Amniotic epithelial cell (primary cell): ENCODE measurements around the gene SCGB2A2.

Source experiments
- DNase-seq: peaks from one replicate; pipeline ENCODE4 v3.0.0-alpha.2; 2010; ENCODE audit warnings: low read depth

The SCGB2A2 gene

GRCh38 chr11:62306227-62306626 lies 36.3 kb downstream of the SCGB2A2 start:
- DNase-seq = no peak

GRCh38 chr11:62307950-62308349 lies 38.0 kb downstream of the SCGB2A2 start:
- no peak for DNase-seq

DNA sequence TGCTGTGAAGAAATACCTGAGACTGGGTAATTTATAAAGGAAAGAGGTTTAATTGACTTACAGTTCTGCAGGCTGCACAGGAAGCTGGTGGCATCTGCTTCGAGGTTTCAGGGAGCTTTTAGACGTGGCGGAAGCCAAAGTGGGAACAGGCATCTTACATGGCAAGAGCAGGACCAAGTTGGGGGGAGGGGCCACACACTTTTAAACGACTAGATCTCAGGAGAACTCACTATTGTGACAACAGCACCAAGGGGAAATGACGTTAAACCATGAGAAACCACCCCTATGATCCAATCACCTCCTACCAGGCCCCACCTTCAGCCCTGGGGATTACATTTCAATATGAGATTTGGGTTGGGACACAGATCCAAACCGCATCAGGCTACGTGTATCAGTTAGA lies 40.0 kb downstream of the SCGB2A2 start:
- no peak for DNase-seq

DNA sequence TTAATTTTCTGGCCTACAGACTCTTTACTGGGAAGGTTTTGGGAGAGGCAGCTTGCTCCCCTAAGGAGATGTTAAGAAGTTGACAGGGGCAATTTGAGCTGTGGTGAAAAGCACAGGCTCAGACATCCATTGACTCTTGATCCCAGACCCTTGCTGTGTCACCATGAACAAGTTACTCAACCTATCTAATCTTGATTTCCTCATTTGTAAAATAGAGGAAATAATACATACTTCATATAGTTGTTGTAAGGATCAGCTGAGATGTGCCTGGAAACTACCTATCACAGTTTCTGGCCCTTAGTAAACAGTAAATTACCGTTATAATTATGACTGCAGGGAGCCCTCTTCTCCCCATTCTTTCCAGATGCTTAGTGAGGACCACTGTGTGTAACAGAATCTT lies 45.5 kb downstream of the SCGB2A2 start:
- DNase-seq = no peak

DNA sequence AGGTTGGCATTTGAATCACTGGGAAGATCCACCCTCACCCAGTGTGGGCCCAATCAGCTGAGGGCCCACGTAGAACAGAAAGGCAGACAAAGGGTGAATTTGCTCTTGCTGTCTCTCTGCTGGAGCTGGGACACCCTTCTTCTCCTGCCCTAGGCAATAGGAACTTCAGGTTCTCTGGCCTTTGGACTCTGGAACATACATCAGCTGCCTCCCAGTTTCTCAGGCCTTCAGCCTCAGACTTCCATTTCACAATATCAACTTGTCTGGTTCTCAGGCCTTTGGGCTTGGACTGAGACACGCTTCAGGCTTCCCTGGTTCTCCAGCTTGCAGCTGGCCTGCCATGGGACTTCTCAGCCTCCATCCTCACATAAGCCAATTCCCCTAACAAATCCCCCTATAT lies 52.6 kb downstream of the SCGB2A2 start:
- DNase-seq = no peak
